A549 (cell line): ENCODE data around the gene CFAP65. TPM values are rescaled to one million over a fixed set of nuclear protein-coding genes. Genes with fewer than 3 reads are reported as not detected.
A peak's percentile ranks its signal among the peaks of the same experiment; 100 is the strongest.

Source experiments
- ATAC-seq, 2 experiments: fragments of 200-7000 bp in 1 of 2; fragments of >200 bp in 1 of 2; cut with Nextera tagmentation in 1 of 2; cut with Tn5 transposase in 1 of 2; 3 replicates each; pipeline versions ENCODE4 v1.8.0 to v1.9.1; 2018 to 2020; ENCODE audit warnings: mild to moderate bottlenecking in 1 of 2, moderate library complexity in 1 of 2
- CTCF ChIA-PET: fragments of 300-600 bp; sonication (Branson Sonifier 250); formaldehyde crosslinking; extraction: SDS; loops from one replicate; lab custom pipeline; 2021; ENCODE audit warnings: antibody characterized with exemption, inconsistent platforms; lab: Yijun Ruan, JAX
- POLR2A ChIA-PET: fragments of 350-600 bp; formaldehyde crosslinking; extraction: SDS; loops from one replicate; lab custom pipeline; 2021; ENCODE audit warnings: antibody characterized with exemption, inconsistent platforms; lab: Yijun Ruan, JAX
- DNase-seq, 2 experiments: peaks; one replicate each; pipeline versions ENCODE4 v3.0.0 to v3.0.0-alpha.2; 2011 to 2016; ENCODE audit warnings: low read depth in 1 of 2, low spot score in 1 of 2
- FAIRE-seq: peaks from 2 replicates; lab custom pipeline; 2011; peaks lifted over from hg19 to GRCh38; lab: Jason Lieb, UNC
- H3K27ac ChIP-seq, 2 experiments: fragments of >200 bp; sonication (Bioruptor Twin); formaldehyde crosslinking; 3 replicates each; pipeline ENCODE4 v1.5.1; 2016 to 2017
- H3K4me1 ChIP-seq: fragments of >200 bp; sonication (Bioruptor Twin); formaldehyde crosslinking; 3 replicates; pipeline ENCODE4 v1.6.1; 2016
- H3K4me2 ChIP-seq: fragments of >200 bp; sonication (Bioruptor Twin); formaldehyde crosslinking; 3 replicates; pipeline ENCODE4 v1.6.1; 2016
- H3K4me3 ChIP-seq: fragments of >200 bp; sonication (Bioruptor Twin); formaldehyde crosslinking; 3 replicates; pipeline ENCODE4 v1.5.1; 2016
- H3K9me3 ChIP-seq: fragments of >200 bp; sonication (Bioruptor Twin); formaldehyde crosslinking; 3 replicates; pipeline ENCODE4 v1.6.1; 2016
- BHLHE40 ChIP-seq: IDR thresholded peaks from 2 replicates; pipeline ENCODE4 v1.6.1; 2012; ENCODE audit warnings: low read depth, low read length, inconsistent platforms
- CHD2 ChIP-seq: fragments of 150-350 bp; IDR thresholded peaks from 2 replicates; pipeline ENCODE4 v1.6.1; 2014; ENCODE audit warnings: low read length; ENCODE audit not compliant: partially characterized antibody
- CHD4 ChIP-seq: fragments of 200-600 bp; sonication (generic); IDR thresholded peaks from 2 replicates; pipeline ENCODE4 v1.6.1; 2016; ENCODE audit warnings: antibody characterized with exemption, mild to moderate bottlenecking, borderline replicate concordance
- EHMT2 ChIP-seq: fragments of 200-600 bp; sonication (generic); IDR thresholded peaks from 2 replicates; pipeline ENCODE4 v1.6.1; 2016; ENCODE audit warnings: antibody characterized with exemption, low read depth, mild to moderate bottlenecking, moderate library complexity
- FOSL2 ChIP-seq, 2 experiments: fragments of 450-650 bp in 1 of 2; fragments of >200 bp in 1 of 2; sonication (Bioruptor Twin) in 1 of 2; formaldehyde crosslinking; IDR thresholded peaks; 2 replicates each; pipeline versions ENCODE4 v1.5.0 to v1.6.1; 2016 to 2020; ENCODE audit warnings: mild to moderate bottlenecking in 1 of 2, moderate library complexity in 1 of 2
- FOXS1 ChIP-seq: fragments of 250-450 bp; sonication (Bioruptor Pico); IDR thresholded peaks from 2 replicates; pipeline ENCODE4 v1.5.0; 2020; ENCODE audit warnings: mild to moderate bottlenecking, moderate library complexity
- HES2 ChIP-seq: fragments of >200 bp; sonication (Bioruptor Twin); formaldehyde crosslinking; IDR thresholded peaks from 2 replicates; pipeline ENCODE4 v1.6.1; 2016
- HEYL ChIP-seq: fragments of 250-450 bp; sonication (Bioruptor Pico); IDR thresholded peaks from 2 replicates; pipeline ENCODE4 v1.8.0; 2021; ENCODE audit warnings: mild to moderate bottlenecking, moderate library complexity
- HOXA7 ChIP-seq: fragments of 250-450 bp; sonication (Bioruptor Pico); IDR thresholded peaks from 2 replicates; pipeline ENCODE4 v1.5.0; 2020; ENCODE audit warnings: mild to moderate bottlenecking, moderate library complexity
- HOXB13 ChIP-seq: fragments of 250-450 bp; sonication (Bioruptor Pico); IDR thresholded peaks from 2 replicates; pipeline ENCODE4 v1.5.0; 2020; ENCODE audit warnings: low read depth, mild to moderate bottlenecking, moderate library complexity
- JUN ChIP-seq, 2 experiments: fragments of >200 bp; sonication (Bioruptor Twin); formaldehyde crosslinking; IDR thresholded peaks; 2 replicates in 1 of 2; 3 replicates in 1 of 2; pipeline ENCODE4 v1.6.1; 2016 to 2017
- JUNB ChIP-seq: fragments of >200 bp; sonication (Bioruptor Twin); formaldehyde crosslinking; IDR thresholded peaks from 2 replicates; pipeline ENCODE4 v1.6.1; 2016
- KDM5A ChIP-seq: fragments of 200-600 bp; sonication (generic); IDR thresholded peaks from 2 replicates; pipeline ENCODE4 v1.6.1; 2016; ENCODE audit warnings: antibody characterized with exemption, mild to moderate bottlenecking
- MAX ChIP-seq: IDR thresholded peaks from 2 replicates; pipeline ENCODE4 v1.6.1; 2012
- MAZ ChIP-seq: fragments of 150-350 bp; IDR thresholded peaks from 2 replicates; pipeline ENCODE4 v1.6.1; 2014; ENCODE audit warnings: antibody characterized with exemption, low read depth, low read length, borderline replicate concordance
- NFE2L2 ChIP-seq: fragments of 150-350 bp; conservative IDR thresholded peaks from 2 replicates; pipeline ENCODE4 v1.6.1; 2014; ENCODE audit warnings: low read length
- NPAS2 ChIP-seq: fragments of 250-450 bp; sonication (Bioruptor Pico); IDR thresholded peaks from 2 replicates; pipeline ENCODE4 v1.8.0; 2022; ENCODE audit warnings: mild to moderate bottlenecking, moderate library complexity, borderline replicate concordance
- PBX3 ChIP-seq: IDR thresholded peaks from 2 replicates; pipeline ENCODE4 v1.6.1; 2012
- POLR2A ChIP-seq: IDR thresholded peaks from 2 replicates; pipeline ENCODE4 v1.6.1; 2012; ENCODE audit warnings: mild to moderate bottlenecking, low read length
- RAD21 ChIP-seq, 2 experiments: fragments of >200 bp in 1 of 2; sonication (Bioruptor Twin) in 1 of 2; formaldehyde crosslinking in 1 of 2; IDR thresholded peaks in 1 of 2; conservative IDR thresholded peaks in 1 of 2; 2 replicates in 1 of 2; 3 replicates in 1 of 2; pipeline ENCODE4 v1.6.1; 2012 to 2018; ENCODE audit warnings: inconsistent platforms in 1 of 2
- RCOR1 ChIP-seq: fragments of 150-350 bp; IDR thresholded peaks from 2 replicates; pipeline ENCODE4 v1.6.1; 2014; ENCODE audit warnings: antibody characterized with exemption, low read length, low read depth
- SREBF2 ChIP-seq: fragments of 450-650 bp; IDR thresholded peaks from 2 replicates; pipeline ENCODE4 v1.6.1; 2014; ENCODE audit warnings: mild to moderate bottlenecking, moderate library complexity
- USF2 ChIP-seq: fragments of 450-650 bp; IDR thresholded peaks from 2 replicates; pipeline ENCODE4 v1.6.1; 2014; ENCODE audit warnings: antibody characterized with exemption
- WGBS: methylation state at CpG from one replicate; pipeline ENCODE4 v1.1.6; 2017; ENCODE audit errors: missing lambda C conversion rate; 5-methylcytosine and 5-hydroxymethylcytosine counted together
- polyA plus RNA-seq, 4 experiments: library from polyadenylated mRNA; depleted of rRNA in 3 of 4; stranded (reverse); fragments of >200 nt; fragmentation: RNase III in 1 of 4; extraction: RNeasy Plus Mini Kit Qiagen cat#74134 plus additional on column Dnase treatment in 1 of 4; gene quantifications; 2 replicates in 3 of 4; 3 replicates in 1 of 4; pipeline ENCODE4 v1.2.3, GENCODE V29; 2011 to 2017
- TF ChIP-seq, protein P1 (sequence below): fragments of 250-450 bp; sonication (Bioruptor Pico); IDR thresholded peaks from 2 replicates; pipeline ENCODE4 v1.5.0; 2021; ENCODE audit warnings: mild to moderate bottlenecking, moderate library complexity, borderline replicate concordance

Gene CFAP65
- polyA plus RNA-seq, 2 of the 4 experiments (the other 2 are of a cell fraction) = 0.12 to 0.14 TPM

GRCh38 chr2:219010162-219010756 is 31.1 kb downstream of the CFAP65 start (continued):
- TF ChIP-seq, protein P1, sequence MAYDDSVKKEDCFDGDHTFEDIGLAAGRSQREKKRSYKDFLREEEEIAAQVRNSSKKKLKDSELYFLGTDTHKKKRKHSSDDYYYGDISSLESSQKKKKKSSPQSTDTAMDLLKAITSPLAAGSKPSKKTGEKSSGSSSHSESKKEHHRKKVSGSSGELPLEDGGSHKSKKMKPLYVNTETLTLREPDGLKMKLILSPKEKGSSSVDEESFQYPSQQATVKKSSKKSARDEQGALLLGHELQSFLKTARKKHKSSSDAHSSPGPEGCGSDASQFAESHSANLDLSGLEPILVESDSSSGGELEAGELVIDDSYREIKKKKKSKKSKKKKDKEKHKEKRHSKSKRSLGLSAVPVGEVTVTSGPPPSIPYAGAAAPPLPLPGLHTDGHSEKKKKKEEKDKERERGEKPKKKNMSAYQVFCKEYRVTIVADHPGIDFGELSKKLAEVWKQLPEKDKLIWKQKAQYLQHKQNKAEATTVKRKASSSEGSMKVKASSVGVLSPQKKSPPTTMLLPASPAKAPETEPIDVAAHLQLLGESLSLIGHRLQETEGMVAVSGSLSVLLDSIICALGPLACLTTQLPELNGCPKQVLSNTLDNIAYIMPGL (CRISPR knock-in tag) = no peak
- TF ChIP-seq JUNB = no peak
- no peak for TF ChIP-seq HES2
- no peak for TF ChIP-seq CHD2
- no peak for TF ChIP-seq EHMT2
- peak; percentile 32 to 59; a peak in 3 of 5 replicates for TF ChIP-seq RAD21 (conservative IDR thresholded peaks at IDR 0.05 in 1 of 2, IDR thresholded peaks at IDR 0.05 in 1 of 2)

- DNase-seq (no peak), ATAC-seq (no peak), FAIRE-seq (no peak)
- ChIA-PET POLR2A (no interaction called here), CTCF (interaction anchor here (0.7 to 3.0 kb wide), 6 partner anchors 10 to 110 kb away, joined by 3 to 18 read pairs (median 12); no protein-coding TSS in a partner anchor)
- Histone ChIP-seq H3K4me3 (no peak overlapping the region), H3K4me2 (no peak overlapping the region), H3K27ac (no peak overlapping the region), H3K9me3 (no peaks in the 10 kb centered on the region), H3K4me1 (no peaks in the 10 kb centered on the region)
- no peak for TF ChIP-seq MAX
- TF ChIP-seq CHD4 = no peak
- no peak for TF ChIP-seq USF2
- no peak for TF ChIP-seq NFE2L2
- TF ChIP-seq BHLHE40 = no peak
- TF ChIP-seq KDM5A = no peak
- TF ChIP-seq MAZ = no peak
- no peak for TF ChIP-seq HOXA7 (CRISPR knock-in tag)
- TF ChIP-seq JUN (IDR thresholded peaks at IDR 0.05) = no peak
- no peak for TF ChIP-seq PBX3
- no peak for TF ChIP-seq HOXB13 (CRISPR knock-in tag)
- TF ChIP-seq SREBF2 = no peak
- no peak for TF ChIP-seq FOXS1 (CRISPR knock-in tag)
- TF ChIP-seq, protein P1 (CRISPR knock-in tag) = no peak
- no peak for TF ChIP-seq POLR2A
- TF ChIP-seq HEYL (CRISPR knock-in tag) = no peak
- TF ChIP-seq RCOR1 = no peak
- TF ChIP-seq FOSL2 (IDR thresholded peaks at IDR 0.05) = no peak
- no peak for TF ChIP-seq FOSL2 (CRISPR knock-in tag; IDR thresholded peaks at IDR 0.05)
- no peak for TF ChIP-seq NPAS2 (CRISPR knock-in tag)
- WGBS = 19% methylated on average over 2 of the region's 2 CpGs
These were observed 32.0 kb downstream of the CFAP65 start for GRCh38 chr2:219009294-219009693.
